GM19452 (cell line): Measurements from ENCODE around the gene ABCB11.
"Not testable (repeated sequence)": the region's sequence is repeated elsewhere in the genome, so short reads cannot be mapped to it uniquely, and the experiment has no call there.

Experiments
- ATAC-seq: cut with Tn5 transposase; IDR thresholded peaks from one replicate; pipeline ENCODE4 v1.9.1; 2021; ENCODE audit not compliant: unreplicated experiment

Gene ABCB11

DNA sequence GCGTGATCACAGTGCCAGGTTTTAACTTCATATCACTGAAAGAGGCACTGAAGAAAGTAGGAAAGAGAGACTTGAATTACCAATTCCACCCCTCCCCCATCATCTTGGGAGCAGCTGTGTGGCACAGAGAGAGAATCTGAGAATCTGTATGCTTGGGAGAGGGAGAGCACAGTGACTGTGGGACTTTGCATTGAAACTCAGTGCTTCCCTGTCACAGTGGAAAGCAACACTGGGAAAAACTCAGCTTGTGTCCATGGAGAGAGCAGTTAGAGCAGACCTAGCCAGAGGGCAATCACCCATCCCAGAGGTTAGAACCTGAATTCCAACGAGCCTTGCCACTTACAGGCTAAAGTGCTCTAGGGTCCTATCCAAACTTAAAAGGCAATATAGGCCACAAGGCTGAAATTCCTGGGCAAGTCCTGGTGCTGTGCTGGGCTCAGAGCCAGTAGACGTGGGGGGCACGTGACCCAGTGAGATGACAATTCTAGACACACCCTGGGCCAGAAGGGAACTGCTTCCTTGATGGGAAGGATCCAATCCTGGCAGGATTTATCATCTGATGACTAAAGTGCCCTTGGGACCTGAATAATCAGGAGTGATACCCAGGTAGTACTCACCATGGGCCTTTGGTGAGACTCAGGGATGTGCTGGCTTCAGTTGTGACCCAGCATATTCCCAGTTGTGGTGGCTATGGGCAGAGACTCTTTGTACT lies 15.5 kb upstream of the ABCB11 start:
- no peak for ATAC-seq

- no peak for ATAC-seq
Observed at GRCh38 chr2:169042856-169043255, 11.7 kb upstream of the ABCB11 start.

- no peak for ATAC-seq
Observed at GRCh38 chr2:169041594-169041993, 10.5 kb upstream of the ABCB11 start.

GRCh38 chr2:169039702-169040101 lies 8.6 kb upstream of the ABCB11 start:
- no peak for ATAC-seq

DNA sequence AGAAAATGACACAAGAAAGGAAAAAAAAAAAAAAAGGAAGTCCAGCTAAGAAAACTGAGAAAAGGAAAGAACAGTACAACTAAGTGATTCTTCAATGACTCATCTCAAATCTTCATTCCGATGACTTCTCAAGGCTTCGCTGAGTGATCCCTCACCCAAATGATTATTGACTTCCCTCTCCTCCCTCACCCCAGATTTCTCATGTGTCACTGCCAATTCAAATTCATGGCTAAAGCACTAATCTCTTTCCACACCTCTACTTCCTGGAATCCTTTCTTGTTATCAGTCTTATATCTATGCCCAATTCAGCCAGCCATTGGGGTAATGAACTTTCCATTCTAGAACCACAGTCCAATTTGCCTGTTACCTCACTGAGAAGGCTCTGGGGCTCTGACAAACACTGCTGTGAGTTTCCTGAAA lies 7.2 kb upstream of the ABCB11 start:
- ATAC-seq: peak; percentile 71

- ATAC-seq: peak; percentile 63
Observed at GRCh38 chr2:169036736-169037440, 5.8 kb upstream of the ABCB11 start.

GRCh38 chr2:169035887-169036286 lies 4.8 kb upstream of the ABCB11 start:
- no peak for ATAC-seq

DNA sequence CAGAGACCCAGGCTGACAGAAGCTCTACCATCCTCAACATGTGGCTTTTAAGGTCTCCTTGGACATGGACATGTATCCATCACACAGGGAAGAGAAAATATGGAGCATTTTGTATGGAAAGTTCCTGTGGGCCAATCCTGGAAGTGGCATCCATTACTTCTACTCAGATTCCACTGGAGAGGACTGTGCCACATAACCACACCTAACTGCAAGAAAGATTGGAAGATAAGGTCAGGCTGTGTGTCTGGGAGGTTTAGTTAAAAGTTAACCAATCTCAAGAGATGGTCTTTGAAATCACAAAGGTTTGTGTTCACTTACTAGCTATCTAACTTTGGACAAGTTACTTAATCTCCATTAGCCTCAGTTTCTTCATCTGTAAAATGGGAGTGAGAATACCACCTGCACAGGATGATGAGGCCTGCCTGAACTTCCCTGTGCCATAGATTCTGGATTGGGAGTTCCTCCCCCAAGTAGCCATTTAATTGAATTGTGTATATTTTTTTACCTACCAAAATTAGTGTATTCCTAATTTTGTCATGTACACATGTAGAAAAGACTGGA lies 3.9 kb upstream of the ABCB11 start:
- ATAC-seq: no peak

GRCh38 chr2:169034256-169034655 lies 3.1 kb upstream of the ABCB11 start:
- ATAC-seq: no peak

- no peak for ATAC-seq
Observed at GRCh38 chr2:169029341-169029740, 1.8 kb downstream of the ABCB11 start.

DNA sequence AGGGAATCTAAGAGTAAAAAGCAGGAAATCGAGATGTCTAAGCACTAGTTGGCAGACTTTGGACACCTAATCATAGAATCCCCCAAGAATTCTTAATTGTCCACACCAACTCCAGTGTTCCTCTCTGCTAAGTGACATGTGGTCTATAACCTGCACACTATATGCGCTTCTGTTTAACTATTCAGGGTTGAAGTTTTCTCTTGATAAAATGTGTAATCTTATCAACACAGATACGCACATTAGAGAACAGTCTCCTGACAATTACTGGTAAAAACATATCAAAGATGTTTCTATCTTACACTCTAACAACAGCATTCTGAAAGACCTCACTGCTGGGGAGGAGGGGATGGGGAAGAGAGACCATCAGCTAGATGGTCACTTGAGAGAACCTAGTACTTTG lies 3.9 kb downstream of the ABCB11 start:
- ATAC-seq: no peak

GRCh38 chr2:169026056-169026455 lies 5.1 kb downstream of the ABCB11 start:
- ATAC-seq: no peak

GRCh38 chr2:169023161-169023560 lies 8.0 kb downstream of the ABCB11 start:
- no peak for ATAC-seq

DNA sequence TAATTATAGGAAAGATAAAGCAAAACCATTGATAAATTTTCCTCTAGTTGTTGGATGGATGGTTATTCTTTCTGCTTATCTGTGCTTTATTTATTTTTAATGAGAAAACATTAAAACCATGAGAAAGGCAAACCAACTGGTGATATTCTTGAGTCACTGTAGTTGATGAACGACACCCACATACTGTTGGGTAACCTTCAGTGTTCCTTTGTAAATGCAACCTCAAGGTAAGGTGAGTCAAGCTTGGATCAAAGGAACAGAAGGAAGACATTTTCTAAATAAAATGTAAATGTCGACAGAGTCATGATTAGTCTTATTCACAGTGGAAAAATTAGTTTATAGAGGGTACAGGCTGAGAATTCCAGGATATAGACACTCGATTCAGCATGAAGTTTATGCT lies 12.7 kb downstream of the ABCB11 start:
- ATAC-seq: no peak

GRCh38 chr2:169015943-169016342 lies 15.2 kb downstream of the ABCB11 start:
- ATAC-seq: no peak

DNA sequence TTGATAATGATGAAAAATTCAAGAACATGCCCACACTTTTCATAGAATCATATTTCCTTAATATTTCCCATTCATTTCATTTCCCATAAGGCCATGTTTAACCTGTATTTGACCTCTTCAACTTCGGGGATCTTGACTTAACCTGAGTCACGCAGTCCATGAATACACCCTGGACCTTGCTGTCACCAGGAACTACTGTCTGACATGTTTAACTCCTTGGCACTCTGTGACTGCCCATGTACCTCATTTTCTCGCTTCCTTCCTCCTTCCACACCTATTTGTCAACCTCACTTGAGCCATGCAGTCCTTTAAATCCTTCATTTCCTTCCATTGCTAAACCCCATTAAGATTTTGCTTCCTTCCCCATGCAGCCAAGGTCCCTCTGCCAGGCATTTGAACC lies 16.3 kb downstream of the ABCB11 start:
- no peak for ATAC-seq

- no peak for ATAC-seq
Observed at GRCh38 chr2:169013628-169014026, 17.5 kb downstream of the ABCB11 start.

DNA sequence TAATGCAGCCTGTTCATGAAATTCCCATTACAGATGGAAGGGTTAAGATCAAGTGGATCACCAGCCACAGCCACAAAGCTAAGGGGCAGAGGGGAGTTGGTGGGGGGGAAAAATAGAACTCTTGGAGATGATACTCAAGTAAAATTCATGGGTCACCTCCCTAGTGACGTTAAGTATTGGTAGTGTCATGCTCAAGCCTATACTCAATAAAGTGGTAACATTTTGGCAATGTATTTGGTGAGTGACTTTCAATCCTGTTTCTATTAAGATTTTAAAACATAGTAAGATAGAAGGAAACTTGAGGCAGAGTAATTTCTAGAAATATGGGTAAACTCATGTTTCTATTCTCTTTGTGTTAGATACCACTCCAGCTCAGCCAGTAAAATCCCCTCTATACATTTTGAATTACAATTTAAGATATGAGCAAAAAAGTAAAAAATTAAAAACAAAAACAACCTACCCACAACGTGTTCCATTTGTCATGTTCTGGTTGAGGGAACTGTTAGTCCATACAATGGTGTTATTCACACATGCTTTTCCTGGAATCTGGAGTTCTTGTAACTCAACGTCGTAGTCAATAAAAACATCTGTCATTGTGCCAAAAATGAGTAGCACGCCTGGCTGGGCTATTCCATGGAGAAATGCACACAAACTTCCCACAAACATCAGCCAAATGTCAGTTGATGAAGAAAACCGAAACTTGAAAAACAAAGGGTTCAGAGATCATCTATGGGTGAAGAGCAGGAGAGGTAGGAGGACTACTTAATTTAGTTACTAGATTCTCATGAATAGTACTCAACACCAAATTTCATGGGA lies 18.1 kb downstream of the ABCB11 start:
- no peak for ATAC-seq

DNA sequence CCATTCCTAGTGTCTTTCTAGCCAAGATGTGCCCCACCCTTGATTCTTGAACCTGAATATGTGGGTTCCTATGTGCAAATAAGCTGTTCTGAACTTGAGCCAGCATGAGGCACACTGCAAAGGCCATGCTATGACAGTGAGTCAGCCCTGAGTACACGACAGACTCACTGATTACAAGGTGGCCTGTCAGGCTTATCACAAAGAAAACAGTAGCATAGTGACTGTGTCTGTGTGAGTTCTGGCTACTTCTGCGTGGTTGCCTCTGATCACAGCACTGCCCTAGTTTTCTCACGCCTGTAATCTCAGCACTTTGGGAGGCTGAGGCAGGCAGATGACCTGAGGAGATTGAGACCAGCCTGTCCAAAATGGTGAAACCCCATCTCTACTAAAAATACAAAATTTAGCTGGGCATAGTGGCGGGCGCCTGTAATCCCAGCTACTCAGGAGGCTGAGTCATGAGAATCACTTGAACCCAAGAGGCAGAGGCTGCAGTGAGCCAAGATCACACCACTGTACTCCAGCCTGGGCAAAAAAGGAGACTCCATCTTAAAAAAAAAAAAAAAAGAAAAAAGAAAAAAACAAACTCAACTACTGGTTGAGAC lies 18.8 kb downstream of the ABCB11 start:
- ATAC-seq: not testable (repeated sequence)

- no peak for ATAC-seq
Observed at GRCh38 chr2:169011698-169012097, 19.4 kb downstream of the ABCB11 start.
